SK-N-SH (cell line): ENCODE measurements around the gene ADAMTS20. TPM values are rescaled to one million over a fixed set of nuclear protein-coding genes. Genes with fewer than 3 reads are reported as not detected.

Source experiments
- CTCF ChIA-PET: fragments of 300-600, 350-600 bp; formaldehyde crosslinking; extraction: SDS; loops from one replicate; lab custom pipeline; 2021; lab: Yijun Ruan, JAX
- POLR2A ChIA-PET: fragments of 350-600 bp; sonication (Branson Sonifier 250); formaldehyde crosslinking; extraction: SDS; loops from one replicate; lab custom pipeline; 2020; ENCODE audit warnings: antibody characterized with exemption, inconsistent platforms; lab: Yijun Ruan, JAX
- DNase-seq: peaks from one replicate; pipeline ENCODE4 v3.0.0; 2012
- H2AFZ ChIP-seq: fragments of 200-600 bp; sonication (generic); 2 replicates; pipeline ENCODE4 v1.8.1; 2016; ENCODE audit warnings: antibody characterized with exemption, mild to moderate bottlenecking, low read depth
- H3F3A ChIP-seq: fragments of 200-600 bp; sonication (generic); replicated peaks from 2 replicates; pipeline ENCODE3; 2016; ENCODE audit warnings: antibody characterized with exemption, mild to moderate bottlenecking; ENCODE audit not compliant: insufficient read depth
- H3K27ac ChIP-seq, 2 experiments: fragments of 200-500 bp in 1 of 2; fragments of 200-600 bp in 1 of 2; sonication (Bioruptor generic) in 1 of 2; sonication (generic), shearing (Covaris generic) in 1 of 2; 2 replicates each; pipeline versions ENCODE4 v1.5.1 to v1.6.1; 2014 to 2016; ENCODE audit warnings: low read depth in 2 of 2, inconsistent platforms in 1 of 2, low read length in 1 of 2, mild to moderate bottlenecking in 1 of 2, mixed read lengths in 1 of 2
- H3K27me3 ChIP-seq: fragments of 200-600 bp; sonication (generic), shearing (Covaris generic); 2 replicates; pipeline ENCODE4 v1.6.1; 2016; ENCODE audit warnings: mixed run types; ENCODE audit not compliant: insufficient read depth
- H3K36me3 ChIP-seq, 2 experiments: fragments of 200-500 bp in 1 of 2; fragments of 200-600 bp in 1 of 2; sonication (Bioruptor generic) in 1 of 2; sonication (generic) in 1 of 2; replicated peaks in 1 of 2; 2 replicates each; pipeline versions ENCODE3 to v1.5.1; 2014 to 2016; ENCODE audit warnings: low read length in 1 of 2, mild to moderate bottlenecking in 1 of 2; ENCODE audit not compliant: insufficient read depth in 2 of 2, control insufficient read depth in 1 of 2
- H3K4me1 ChIP-seq, 2 experiments: fragments of 200-500 bp in 1 of 2; fragments of 200-600 bp in 1 of 2; sonication (Bioruptor generic) in 1 of 2; sonication (generic), shearing (Covaris generic) in 1 of 2; 2 replicates each; pipeline versions ENCODE4 v1.5.1 to v1.6.1; 2014 to 2016; ENCODE audit warnings: low read depth in 1 of 2, low read length in 1 of 2, mixed run types in 1 of 2; ENCODE audit not compliant: insufficient read depth in 2 of 2, control insufficient read depth in 1 of 2
- H3K4me2 ChIP-seq: fragments of 200-600 bp; sonication (generic), shearing (Covaris generic); 2 replicates; pipeline ENCODE4 v1.6.1; 2017; ENCODE audit warnings: mixed run types
- H3K4me3 ChIP-seq, 2 experiments: fragments of 200-500 bp in 1 of 2; fragments of 200-600 bp in 1 of 2; sonication (Bioruptor generic) in 1 of 2; sonication (generic), shearing (Covaris generic) in 1 of 2; 2 replicates each; pipeline versions ENCODE4 v1.5.1 to v1.8.1; 2014 to 2016; ENCODE audit warnings: low read depth in 2 of 2, inconsistent platforms in 1 of 2, low read length in 1 of 2, mild to moderate bottlenecking in 1 of 2, mixed read lengths in 1 of 2, moderate library complexity in 1 of 2
- H3K79me2 ChIP-seq: fragments of 200-600 bp; sonication (generic); 2 replicates; pipeline ENCODE4 v1.8.1; 2017; ENCODE audit warnings: mild to moderate bottlenecking; ENCODE audit not compliant: insufficient read depth
- H3K9ac ChIP-seq: fragments of 200-600 bp; sonication (generic); 2 replicates; pipeline ENCODE4 v1.6.1; 2017; ENCODE audit warnings: mixed run types
- H3K9me2 ChIP-seq: fragments of 200-600 bp; sonication (generic); 2 replicates; pipeline ENCODE4 v1.6.1; 2017; ENCODE audit warnings: mixed run types
- H3K9me3 ChIP-seq: fragments of 200-600 bp; sonication (generic); 2 replicates; pipeline ENCODE4 v1.6.1; 2017; ENCODE audit warnings: mixed run types, mild to moderate bottlenecking, moderate library complexity
- H4K20me1 ChIP-seq: fragments of 200-600 bp; sonication (generic); 2 replicates; pipeline ENCODE4 v1.6.1; 2017; ENCODE audit warnings: mild to moderate bottlenecking, mixed run types; ENCODE audit not compliant: insufficient read depth
- CHD2 ChIP-seq: fragments of 150-350 bp; IDR thresholded peaks from 2 replicates; pipeline ENCODE4 v1.6.1; 2018; ENCODE audit warnings: low read length; ENCODE audit not compliant: partially characterized antibody
- EP300 ChIP-seq, 2 experiments: IDR thresholded peaks; 2 replicates each; pipeline versions ENCODE4 v1.4.0 to v1.6.1; 2012; ENCODE audit warnings: borderline replicate concordance in 1 of 2, low read depth in 1 of 2, low read length in 1 of 2
- FOSL2 ChIP-seq: IDR thresholded peaks from 2 replicates; pipeline ENCODE4 v1.4.0; 2012; ENCODE audit warnings: low read depth, mild to moderate bottlenecking, moderate library complexity, borderline replicate concordance
- FOXJ3 ChIP-seq: sonication (generic); formaldehyde crosslinking; IDR thresholded peaks from 2 replicates; pipeline ENCODE4 v1.5.1; 2020; ENCODE audit warnings: mild to moderate bottlenecking, missing genetic modification reagents
- FOXM1 ChIP-seq: IDR thresholded peaks from 2 replicates; pipeline ENCODE4 v1.4.0; 2012; ENCODE audit warnings: low read depth, mild to moderate bottlenecking
- GABPA ChIP-seq: IDR thresholded peaks from 2 replicates; pipeline ENCODE4 v1.4.0; 2012; ENCODE audit warnings: low read depth, mild to moderate bottlenecking
- GATA2 ChIP-seq: sonication (generic); formaldehyde crosslinking; IDR thresholded peaks from 2 replicates; pipeline ENCODE4 v1.5.0; 2020; ENCODE audit warnings: mild to moderate bottlenecking, missing genetic modification reagents
- MEF2A ChIP-seq: IDR thresholded peaks from 2 replicates; pipeline ENCODE4 v1.4.0; 2012; ENCODE audit warnings: low read depth, borderline replicate concordance
- NRF1 ChIP-seq: IDR thresholded peaks from 2 replicates; pipeline ENCODE4 v1.6.1; 2012; ENCODE audit warnings: low read depth, mild to moderate bottlenecking, low read length
- RAD21 ChIP-seq: IDR thresholded peaks from 2 replicates; pipeline ENCODE4 v1.6.1; 2012; ENCODE audit warnings: mild to moderate bottlenecking, low read length
- REST ChIP-seq: IDR thresholded peaks from 2 replicates; pipeline ENCODE4 v1.6.1; 2012; ENCODE audit warnings: mild to moderate bottlenecking, low read depth, low read length, moderate library complexity
- RXRA ChIP-seq: IDR thresholded peaks from 2 replicates; pipeline ENCODE4 v1.4.0; 2012; ENCODE audit warnings: low read depth, mild to moderate bottlenecking, borderline replicate concordance
- SIN3A ChIP-seq: IDR thresholded peaks from 2 replicates; pipeline ENCODE4 v1.6.1; 2012; ENCODE audit warnings: low read depth, mild to moderate bottlenecking, low read length, moderate library complexity, borderline replicate concordance
- TAF1 ChIP-seq: IDR thresholded peaks from 2 replicates; pipeline ENCODE4 v1.6.1; 2012; ENCODE audit warnings: low read depth, mild to moderate bottlenecking, low read length, moderate library complexity, borderline replicate concordance
- TEAD4 ChIP-seq: IDR thresholded peaks from 2 replicates; pipeline ENCODE4 v1.4.0; 2012; ENCODE audit warnings: mild to moderate bottlenecking, borderline replicate concordance; ENCODE audit not compliant: insufficient read depth
- USF1 ChIP-seq: IDR thresholded peaks from 2 replicates; pipeline ENCODE4 v1.4.0; 2012; ENCODE audit warnings: low read depth, borderline replicate concordance
- YY1 ChIP-seq: IDR thresholded peaks from 2 replicates; pipeline ENCODE4 v1.4.0; 2012; ENCODE audit warnings: low read depth, mild to moderate bottlenecking
- ZBTB33 ChIP-seq: IDR thresholded peaks from 2 replicates; pipeline ENCODE4 v1.4.0; 2012; ENCODE audit warnings: low read depth, borderline replicate concordance
- WGBS: methylation state at CpG from one replicate; pipeline ENCODE4 v1.1.6; 2017; ENCODE audit warnings: low lambda C conversion rate; 5-methylcytosine and 5-hydroxymethylcytosine counted together
- polyA plus RNA-seq, 3 experiments: library from polyadenylated mRNA; depleted of rRNA; stranded (reverse); fragments of >200 nt; gene quantifications; 2 replicates each; pipeline ENCODE4 v1.2.3, GENCODE V29; 2012

The ADAMTS20 gene
- polyA plus RNA-seq, 1 of the 3 experiments (the other 2 are of a cell fraction), result not detected

GRCh38 chr12:43401096-43401495 lies 150.9 kb downstream of the ADAMTS20 start:
- CTCF ChIA-PET, result no interaction called here
- H3F3A ChIP-seq, result no peaks in the 10 kb centered on the region

GRCh38 chr12:43396671-43397070 lies 155.3 kb downstream of the ADAMTS20 start:
- H3F3A ChIP-seq, result no peaks in the 10 kb centered on the region
- no peaks in the 10 kb centered on the region for H3K36me3 ChIP-seq
- no peaks in the 10 kb centered on the region for H3K79me2 ChIP-seq
- no peak for DNase-seq
- WGBS, result 51% methylated on average over 5 of the region's 5 CpGs
- no peaks in the 10 kb centered on the region for H4K20me1 ChIP-seq
- H3K4me2 ChIP-seq, result no peak overlapping the region
- H3K9me3 ChIP-seq, result no peaks in the 10 kb centered on the region
- H3K9ac ChIP-seq, result no peak overlapping the region
- no peaks in the 10 kb centered on the region for H3K4me1 ChIP-seq
- no peaks in the 10 kb centered on the region for H3K9me2 ChIP-seq
- H3K27ac ChIP-seq, result no peak overlapping the region
- CTCF ChIA-PET, result interaction anchor here (0.8 to 0.9 kb wide), 2 partner anchors 48 to 128 kb away, joined by 3 read pairs; no protein-coding TSS in a partner anchor
- H2AFZ ChIP-seq, result no peak overlapping the region
- H3K27me3 ChIP-seq, result no peaks in the 10 kb centered on the region
- TF ChIP-seq CHD2, result no peak
- no peak for TF ChIP-seq ZBTB33
- TF ChIP-seq TAF1, result no peak
- no peak for TF ChIP-seq RXRA
- TF ChIP-seq REST, result no peak
- TF ChIP-seq FOXM1, result no peak
- no peak for TF ChIP-seq GATA2 (CRISPR knock-in tag)
- no peak for TF ChIP-seq NRF1
- no peak for TF ChIP-seq RAD21
- TF ChIP-seq TEAD4, result no peak
- no peak for TF ChIP-seq GABPA
- TF ChIP-seq YY1, result no peak
- no peak for TF ChIP-seq FOXJ3 (CRISPR knock-in tag)
- TF ChIP-seq FOSL2, result no peak
- TF ChIP-seq MEF2A, result no peak
- TF ChIP-seq SIN3A, result no peak
- TF ChIP-seq USF1, result no peak
- TF ChIP-seq, all 33 proteins: peak for 0
- POLR2A ChIA-PET, result no interaction called here
- H3K4me3 ChIP-seq, result no peak overlapping the region

More at GRCh38 chr12:43401096-43401495, 150.9 kb downstream of the ADAMTS20 start:
- DNase-seq, result no peak
- no peak overlapping the region for H3K27ac ChIP-seq
- no peaks in the 10 kb centered on the region for H4K20me1 ChIP-seq
- H3K9me3 ChIP-seq, result no peaks in the 10 kb centered on the region
- no peaks in the 10 kb centered on the region for H3K79me2 ChIP-seq
- H3K36me3 ChIP-seq, result no peaks in the 10 kb centered on the region
- WGBS, result 0% methylated on average over 1 of the region's 1 CpG
- no peak overlapping the region for H2AFZ ChIP-seq
- H3K4me1 ChIP-seq, result no peaks in the 10 kb centered on the region
- no peaks in the 10 kb centered on the region for H3K27me3 ChIP-seq
- no peak overlapping the region for H3K4me3 ChIP-seq
- no peaks in the 10 kb centered on the region for H3K9me2 ChIP-seq
- no peak overlapping the region for H3K4me2 ChIP-seq
- H3K9ac ChIP-seq, result no peak overlapping the region
- TF ChIP-seq EP300 (IDR thresholded peaks at IDR 0.05; ENCODE audit: borderline replicate concordance in 1 of 2, low read depth in 1 of 2, low read length in 1 of 2) (no peak), CHD2 (no peak)
- POLR2A ChIA-PET, result no interaction called here
